GM21529 (cell line): ENCODE data around the gene ATP1A4.
"Not testable (repeated sequence)": the region's sequence is repeated elsewhere in the genome, so short reads cannot be mapped to it uniquely, and the experiment has no call there.

Experiments used
- ATAC-seq: cut with Tn5 transposase; IDR thresholded peaks from one replicate; pipeline ENCODE4 v1.9.1; 2021; ENCODE audit not compliant: unreplicated experiment

ATP1A4 gene

GRCh38 chr1:160122978-160123495 is 28.4 kb upstream of the ATP1A4 start:
- no peak for ATAC-seq

- ATAC-seq = no peak
Observed at GRCh38 chr1:160123726-160124125, 27.7 kb upstream of the ATP1A4 start.

GRCh38 chr1:160124705-160125478 is 26.5 kb upstream of the ATP1A4 start:
- ATAC-seq = no peak

GRCh38 chr1:160125746-160126145 is 25.7 kb upstream of the ATP1A4 start:
- no peak for ATAC-seq

GRCh38 chr1:160126342-160126741 is 25.1 kb upstream of the ATP1A4 start:
- ATAC-seq = not testable (repeated sequence)

GRCh38 chr1:160127381-160127780 is 24.0 kb upstream of the ATP1A4 start:
- ATAC-seq = no peak

GRCh38 chr1:160127865-160128523 is 23.4 kb upstream of the ATP1A4 start:
- no peak for ATAC-seq

- ATAC-seq = no peak
Observed at GRCh38 chr1:160128636-160129035, 22.8 kb upstream of the ATP1A4 start.

- ATAC-seq = no peak
Observed at GRCh38 chr1:160129046-160129445, 22.4 kb upstream of the ATP1A4 start.

GRCh38 chr1:160129558-160129957 is 21.8 kb upstream of the ATP1A4 start:
- no peak for ATAC-seq

GRCh38 chr1:160129966-160130365 is 21.4 kb upstream of the ATP1A4 start:
- ATAC-seq = no peak

GRCh38 chr1:160130486-160130885 is 20.9 kb upstream of the ATP1A4 start:
- no peak for ATAC-seq

GRCh38 chr1:160130939-160131338 is 20.5 kb upstream of the ATP1A4 start:
- ATAC-seq = no peak

GRCh38 chr1:160131803-160132565 is 19.4 kb upstream of the ATP1A4 start:
- ATAC-seq = no peak

- no peak for ATAC-seq
Observed at GRCh38 chr1:160133990-160134770, 17.2 kb upstream of the ATP1A4 start.

GRCh38 chr1:160134791-160135572 is 16.4 kb upstream of the ATP1A4 start:
- ATAC-seq = no peak

- ATAC-seq = no peak
Observed at GRCh38 chr1:160136121-160136925, 15.1 kb upstream of the ATP1A4 start.

GRCh38 chr1:160136926-160137200 is 14.5 kb upstream of the ATP1A4 start:
- ATAC-seq = no peak

- ATAC-seq = no peak
Observed at GRCh38 chr1:160137216-160137862, 14.1 kb upstream of the ATP1A4 start.
